ENCODE results near the gene TMBIM1.

The TMBIM1 gene

GRCh38 chr2:218294430-218295022 is 2.2 kb upstream of the TMBIM1 start:
- in situ Hi-C loops (cut with HindIII; ENCODE audit: low sequenced_read_pairs), result loop anchor here (5.0 kb wide), 2 partner anchors 63 to 108 kb away; partner anchors contain the start of gene CATIP

GRCh38 chr2:218293715-218294429 is 1.6 kb upstream of the TMBIM1 start:
- in situ Hi-C loops (cut with HindIII; ENCODE audit: low sequenced_read_pairs), result no loop called here

- in situ Hi-C loops (cut with HindIII; ENCODE audit: low sequenced_read_pairs), result no loop called here
Measured at GRCh38 chr2:218291318-218292047, 820 bp downstream of the TMBIM1 start.

GRCh38 chr2:218290316-218291261 is 1.7 kb downstream of the TMBIM1 start:
- in situ Hi-C loops (cut with HindIII; ENCODE audit: low sequenced_read_pairs), result no loop called here

GRCh38 chr2:218289639-218290315 is 2.5 kb downstream of the TMBIM1 start:
- in situ Hi-C loops (cut with HindIII; ENCODE audit: low sequenced_read_pairs), result no loop called here

GRCh38 chr2:218286570-218287459 is 5.5 kb downstream of the TMBIM1 start:
- in situ Hi-C loops (cut with HindIII; ENCODE audit: low sequenced_read_pairs), result no loop called here

GRCh38 chr2:218285604-218286003 is 6.7 kb downstream of the TMBIM1 start:
- in situ Hi-C loops (cut with HindIII; ENCODE audit: low sequenced_read_pairs), result no loop called here

GRCh38 chr2:218284106-218284811 is 8.0 kb downstream of the TMBIM1 start:
- in situ Hi-C loops (cut with HindIII; ENCODE audit: low sequenced_read_pairs), result no loop called here

GRCh38 chr2:218282173-218282991 is 9.9 kb downstream of the TMBIM1 start:
- in situ Hi-C loops (cut with HindIII; ENCODE audit: low sequenced_read_pairs), result no loop called here

GRCh38 chr2:218281449-218281848 is 10.9 kb downstream of the TMBIM1 start:
- in situ Hi-C loops (cut with HindIII; ENCODE audit: low sequenced_read_pairs), result no loop called here

- in situ Hi-C loops (cut with HindIII; ENCODE audit: low sequenced_read_pairs), result no loop called here
Measured at GRCh38 chr2:218280260-218280870, 11.9 kb downstream of the TMBIM1 start.

GRCh38 chr2:218278531-218279360 is 13.6 kb downstream of the TMBIM1 start:
- in situ Hi-C loops (cut with HindIII; ENCODE audit: low sequenced_read_pairs), result no loop called here

GRCh38 chr2:218277921-218278320 is 14.4 kb downstream of the TMBIM1 start:
- in situ Hi-C loops (cut with HindIII; ENCODE audit: low sequenced_read_pairs), result no loop called here

- in situ Hi-C loops (cut with HindIII; ENCODE audit: low sequenced_read_pairs), result no loop called here
Measured at GRCh38 chr2:218276986-218277755, 15.1 kb downstream of the TMBIM1 start.

- in situ Hi-C loops (cut with HindIII; ENCODE audit: low sequenced_read_pairs), result no loop called here
Measured at GRCh38 chr2:218275371-218276072, 16.8 kb downstream of the TMBIM1 start.

All from endothelial cell of hepatic sinusoid (primary cell).